Activated naive CD4-positive, alpha-beta T cell treated with anti-CD3 and anti-CD28 coated beads, Interleukin-2, amount 10 ng/mL, durations not matched to agents 7 days and 5 days (primary cell): ENCODE data around the gene BRD3.

Experiments used
- CTCF ChIA-PET: fragments of 350-600 bp; sonication (Branson Sonifier 250); formaldehyde crosslinking; loops from one replicate; lab custom pipeline; 2021; ENCODE audit warnings: antibody characterized with exemption; lab: Charles Lee
- DNase-seq: peaks from one replicate; pipeline ENCODE4 v3.0.0-alpha.2; 2020
- H3K27ac Mint-ChIP-seq: one replicate; pipeline ENCODE4 v1.8.0; 2021; ENCODE audit warnings: mild to moderate bottlenecking, moderate library complexity, mixed read lengths
- H3K27me3 Mint-ChIP-seq: one replicate; pipeline ENCODE4 v1.8.0; 2021; ENCODE audit warnings: mild to moderate bottlenecking, mixed read lengths
- H3K36me3 Mint-ChIP-seq: one replicate; pipeline ENCODE4 v1.8.0; 2021; ENCODE audit warnings: mixed read lengths
- H3K4me1 Mint-ChIP-seq: one replicate; pipeline ENCODE4 v1.8.0; 2021; ENCODE audit warnings: mixed read lengths
- H3K4me3 Mint-ChIP-seq: one replicate; pipeline ENCODE4 v1.8.0; 2021; ENCODE audit warnings: mild to moderate bottlenecking, moderate library complexity, mixed read lengths
- H3K9me3 Mint-ChIP-seq: one replicate; pipeline ENCODE4 v1.8.0; 2021; ENCODE audit warnings: mixed read lengths

The BRD3 gene

DNA sequence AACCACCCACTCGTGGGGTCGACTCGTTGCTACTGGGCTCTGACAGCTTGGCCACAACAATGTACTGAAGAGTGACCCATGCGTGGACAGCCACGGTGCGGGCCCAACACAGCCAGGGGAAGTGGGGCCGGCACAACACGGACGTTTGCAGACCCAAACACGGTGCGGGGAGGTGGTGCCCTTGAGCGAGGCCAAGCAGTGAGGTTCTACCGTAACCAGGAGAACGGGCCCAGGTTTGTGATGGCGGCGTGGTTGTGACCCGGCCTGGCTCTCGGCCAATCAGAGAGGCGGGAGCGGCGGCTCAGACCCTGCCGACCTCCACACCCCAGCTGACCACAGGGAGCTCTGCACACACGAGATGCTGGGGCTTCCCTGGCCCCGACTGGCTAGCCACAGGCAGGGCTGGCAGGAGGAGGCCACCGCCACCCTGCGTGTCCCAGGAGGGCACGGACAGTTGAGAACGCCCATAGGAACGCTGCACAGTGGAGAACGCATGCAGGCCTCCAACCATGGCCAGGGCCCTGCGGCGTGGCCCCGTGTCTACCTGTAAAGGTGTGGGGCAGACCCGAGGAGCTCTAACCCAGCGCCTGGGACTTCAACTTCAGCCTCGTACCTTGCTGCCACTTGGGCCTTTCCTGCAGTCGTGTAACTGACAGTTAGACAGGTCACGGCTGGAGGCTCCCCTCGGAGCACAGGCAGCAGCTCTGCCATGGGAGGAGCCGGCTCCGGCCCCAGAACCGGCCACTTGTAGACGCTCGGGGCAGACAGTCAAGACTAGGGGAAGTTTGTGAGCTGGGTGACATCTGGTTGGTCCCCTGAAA lies 13.7 kb downstream of the BRD3 start:
- DNase-seq = peak; percentile 10
- Mint-ChIP-seq H3K4me1 (peaks cover 8% of the 10 kb centered on the region), H3K4me3 (no peak overlapping the region), H3K9me3 (no peaks in the 10 kb centered on the region), H3K27me3 (no peaks in the 10 kb centered on the region), H3K36me3 (peaks cover 9% of the 10 kb centered on the region), H3K27ac (no peak overlapping the region)
- CTCF ChIA-PET = no interaction called here

- Mint-ChIP-seq H3K27me3 (no peaks in the 10 kb centered on the region), H3K4me3 (no peak overlapping the region), H3K27ac (no peak overlapping the region), H3K9me3 (no peaks in the 10 kb centered on the region), H3K4me1 (peaks cover 2% of the 10 kb centered on the region), H3K36me3 (peaks cover 11% of the 10 kb centered on the region)
- CTCF ChIA-PET = no interaction called here
- DNase-seq = no peak
Observed at GRCh38 chr9:134053401-134053871, 14.4 kb downstream of the BRD3 start.

DNA sequence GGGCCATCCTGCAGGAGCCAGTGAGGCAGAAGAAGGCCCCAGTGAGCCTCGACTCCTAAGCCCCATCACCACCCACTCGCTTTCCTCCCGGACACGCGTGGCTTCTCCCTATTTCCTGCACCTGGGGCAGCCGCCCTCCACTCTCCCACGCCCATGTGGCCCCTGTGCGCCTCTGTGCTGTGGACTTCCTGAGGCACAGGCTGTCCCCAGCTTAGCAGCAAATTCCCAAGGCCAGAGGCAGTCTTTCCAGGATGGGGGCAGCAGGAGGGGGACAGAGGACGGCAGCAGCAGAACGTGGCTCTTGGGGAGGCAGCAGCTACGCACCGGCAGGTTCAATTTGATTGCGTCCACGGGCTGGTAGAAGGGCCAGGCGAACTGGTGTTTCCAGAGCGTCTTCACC lies 14.9 kb downstream of the BRD3 start:
- Mint-ChIP-seq H3K4me3 (no peak overlapping the region), H3K27ac (no peak overlapping the region), H3K27me3 (no peaks in the 10 kb centered on the region), H3K9me3 (no peaks in the 10 kb centered on the region), H3K4me1 (peaks cover 2% of the 10 kb centered on the region), H3K36me3 (peaks cover 11% of the 10 kb centered on the region)
- CTCF ChIA-PET = no interaction called here
- no peak for DNase-seq

DNA sequence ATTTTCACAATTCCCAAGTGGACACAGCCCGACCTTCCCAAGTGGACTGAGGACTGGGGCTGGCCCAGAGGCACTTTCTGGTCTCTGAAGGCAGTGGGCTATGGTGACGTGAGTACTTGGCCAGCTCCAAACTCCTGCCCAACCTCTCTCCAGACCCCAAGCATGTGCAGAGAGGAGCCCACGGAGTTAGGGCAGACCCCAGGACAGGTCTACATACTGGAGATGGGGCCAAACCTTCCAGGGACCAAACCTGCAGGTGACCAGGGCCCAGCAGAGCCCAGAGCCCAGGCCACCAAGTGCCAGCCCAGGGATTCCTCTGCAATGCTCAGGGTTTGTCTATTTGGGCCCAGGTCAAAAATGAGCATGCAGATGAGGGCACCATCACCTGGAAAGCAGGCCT lies 15.3 kb downstream of the BRD3 start:
- CTCF ChIA-PET = no interaction called here
- H3K36me3 Mint-ChIP-seq = peaks cover 13% of the 10 kb centered on the region
- no peaks in the 10 kb centered on the region for H3K27me3 Mint-ChIP-seq
- peaks cover 2% of the 10 kb centered on the region for H3K4me1 Mint-ChIP-seq
- no peaks in the 10 kb centered on the region for H3K9me3 Mint-ChIP-seq
- no peak for DNase-seq
- no peak overlapping the region for H3K27ac Mint-ChIP-seq
- H3K4me3 Mint-ChIP-seq = no peak overlapping the region

- Mint-ChIP-seq H3K4me1 (peaks cover 2% of the 10 kb centered on the region), H3K36me3 (peaks cover 15% of the 10 kb centered on the region), H3K4me3 (no peak overlapping the region), H3K27ac (no peak overlapping the region), H3K27me3 (no peaks in the 10 kb centered on the region), H3K9me3 (no peaks in the 10 kb centered on the region)
- CTCF ChIA-PET = interaction anchor here (1.2 kb wide), 1 partner anchor 10 kb away, joined by 3 read pairs; no protein-coding TSS in a partner anchor
- no peak for DNase-seq
Observed at GRCh38 chr9:134051319-134051718, 16.5 kb downstream of the BRD3 start.

DNA sequence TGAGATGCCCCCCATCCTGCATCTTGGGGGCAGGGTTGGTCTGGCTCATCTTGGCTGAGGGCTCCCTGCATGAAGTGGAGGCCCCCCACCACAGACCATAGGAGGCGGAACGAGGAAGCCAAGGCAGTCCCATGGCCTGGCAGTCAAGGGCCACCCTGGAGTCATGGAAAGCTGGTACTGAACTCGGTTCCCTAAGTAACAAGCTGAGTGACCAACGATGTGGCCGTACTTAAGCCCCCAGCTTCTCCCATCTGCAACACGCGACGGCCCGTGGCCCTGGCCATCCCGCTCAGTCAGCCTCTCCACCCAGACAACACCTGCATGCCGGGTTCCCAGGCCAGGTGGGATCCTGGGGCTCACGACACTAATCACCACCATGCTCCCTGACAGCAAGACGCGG lies 17.1 kb downstream of the BRD3 start:
- H3K9me3 Mint-ChIP-seq = no peaks in the 10 kb centered on the region
- peaks cover 15% of the 10 kb centered on the region for H3K36me3 Mint-ChIP-seq

DNA sequence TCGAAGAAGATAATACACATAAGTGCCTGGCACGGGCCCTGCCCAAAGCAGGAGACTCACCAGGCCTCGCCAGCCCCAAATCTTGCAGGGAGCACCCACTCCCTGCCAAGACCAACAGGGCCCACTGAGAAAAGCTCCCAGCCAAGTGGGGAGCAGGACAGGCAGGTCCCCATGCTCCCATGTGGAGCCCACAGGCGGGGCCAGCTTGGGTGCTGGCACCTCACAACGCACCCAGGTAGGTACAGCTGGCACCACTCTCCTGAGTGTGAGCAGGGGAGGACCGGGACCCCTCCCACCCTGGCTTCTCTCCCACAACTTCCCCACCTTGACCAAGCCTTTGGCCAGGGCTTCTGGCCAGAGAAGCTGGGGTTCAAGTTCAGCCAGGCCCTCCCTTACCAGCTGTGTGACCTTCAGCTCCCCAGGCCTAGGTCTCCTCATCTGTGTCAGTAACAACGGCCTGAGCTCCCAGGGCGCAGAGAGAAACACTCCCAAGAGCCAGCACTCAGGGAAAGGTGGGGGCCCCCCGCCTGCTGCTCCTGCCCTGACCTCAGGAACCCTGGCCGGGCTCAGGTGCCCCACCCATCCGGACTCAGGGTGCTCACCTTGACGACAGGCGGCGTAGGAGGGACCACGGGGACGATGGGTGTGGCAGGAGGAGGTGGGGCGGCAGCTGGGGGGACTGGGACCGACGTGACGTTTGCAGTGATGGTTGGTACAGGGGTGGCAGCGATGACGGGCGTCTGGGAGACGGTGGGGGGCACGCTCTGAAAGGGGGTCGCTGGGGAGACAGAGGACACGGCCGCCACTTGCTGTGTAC lies 17.8 kb downstream of the BRD3 start:
- no peak for DNase-seq
- Mint-ChIP-seq H3K9me3 (no peaks in the 10 kb centered on the region), H3K4me3 (no peak overlapping the region)

More for the DNA sequence above, 17.1 kb downstream of the BRD3 start:
- Mint-ChIP-seq H3K27ac (no peak overlapping the region), H3K4me3 (no peak overlapping the region), H3K4me1 (no peaks in the 10 kb centered on the region), H3K27me3 (no peaks in the 10 kb centered on the region)
- no peak for DNase-seq
- CTCF ChIA-PET = interaction anchor here (1.2 kb wide), 1 partner anchor 11 kb away, joined by 3 read pairs; no protein-coding TSS in a partner anchor

DNA sequence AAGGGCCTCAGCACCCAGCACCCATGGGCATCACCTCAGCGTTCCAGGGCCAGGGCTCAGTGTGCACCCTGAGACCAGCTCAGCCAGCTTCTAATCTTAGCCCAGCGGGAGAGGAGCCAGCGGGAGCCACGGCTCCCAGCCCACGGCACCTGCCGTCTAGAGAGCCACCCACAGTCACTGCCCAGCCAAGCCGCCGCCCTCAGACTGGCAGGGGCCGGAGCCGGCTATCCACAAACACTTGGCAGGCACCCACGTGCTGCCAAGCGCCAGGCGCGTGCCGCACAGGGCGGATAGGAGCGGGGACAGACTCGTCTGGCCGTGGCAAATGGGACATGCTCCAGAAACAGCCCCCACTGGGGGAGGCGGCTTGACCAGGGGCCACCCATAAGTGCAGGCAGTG lies 18.6 kb downstream of the BRD3 start:
- peaks cover 21% of the 10 kb centered on the region for H3K36me3 Mint-ChIP-seq
- no peak overlapping the region for H3K27ac Mint-ChIP-seq
- CTCF ChIA-PET = no interaction called here
- no peaks in the 10 kb centered on the region for H3K9me3 Mint-ChIP-seq
- no peak for DNase-seq
- no peaks in the 10 kb centered on the region for H3K27me3 Mint-ChIP-seq
- H3K4me1 Mint-ChIP-seq = no peaks in the 10 kb centered on the region
- no peak overlapping the region for H3K4me3 Mint-ChIP-seq

More for the DNA sequence above, 17.8 kb downstream of the BRD3 start:
- peaks cover 15% of the 10 kb centered on the region for H3K36me3 Mint-ChIP-seq
- no peaks in the 10 kb centered on the region for H3K27me3 Mint-ChIP-seq
- H3K4me1 Mint-ChIP-seq = no peaks in the 10 kb centered on the region
- CTCF ChIA-PET = interaction anchor here (1.2 kb wide), 1 partner anchor 12 kb away, joined by 3 read pairs; no protein-coding TSS in a partner anchor
- H3K27ac Mint-ChIP-seq = no peak overlapping the region

GRCh38 chr9:134048582-134048968 lies 19.3 kb downstream of the BRD3 start:
- Mint-ChIP-seq H3K4me1 (no peaks in the 10 kb centered on the region), H3K27ac (no peak overlapping the region), H3K9me3 (no peaks in the 10 kb centered on the region), H3K4me3 (no peak overlapping the region), H3K36me3 (peaks cover 22% of the 10 kb centered on the region), H3K27me3 (no peaks in the 10 kb centered on the region)
- DNase-seq = no peak
- CTCF ChIA-PET = no interaction called here

- no peaks in the 10 kb centered on the region for H3K9me3 Mint-ChIP-seq
- H3K27ac Mint-ChIP-seq = no peak overlapping the region
- H3K4me1 Mint-ChIP-seq = no peaks in the 10 kb centered on the region
- CTCF ChIA-PET = no interaction called here
- H3K27me3 Mint-ChIP-seq = no peaks in the 10 kb centered on the region
- peaks cover 22% of the 10 kb centered on the region for H3K36me3 Mint-ChIP-seq
- no peak overlapping the region for H3K4me3 Mint-ChIP-seq
- DNase-seq = no peak
Observed at GRCh38 chr9:134047868-134048581, 19.8 kb downstream of the BRD3 start.

- CTCF ChIA-PET = no interaction called here
- Mint-ChIP-seq H3K4me1 (no peaks in the 10 kb centered on the region), H3K27ac (no peak overlapping the region), H3K36me3 (peaks cover 22% of the 10 kb centered on the region), H3K9me3 (no peaks in the 10 kb centered on the region), H3K4me3 (no peak overlapping the region), H3K27me3 (no peaks in the 10 kb centered on the region)
- DNase-seq = no peak
Observed at GRCh38 chr9:134046894-134047681, 20.7 kb downstream of the BRD3 start.

- no peak for DNase-seq
- CTCF ChIA-PET = no interaction called here
- no peaks in the 10 kb centered on the region for H3K27me3 Mint-ChIP-seq
- H3K36me3 Mint-ChIP-seq = peaks cover 17% of the 10 kb centered on the region
- no peak overlapping the region for H3K4me3 Mint-ChIP-seq
- H3K9me3 Mint-ChIP-seq = no peaks in the 10 kb centered on the region
- H3K4me1 Mint-ChIP-seq = no peaks in the 10 kb centered on the region
- H3K27ac Mint-ChIP-seq = no peak overlapping the region
Observed at GRCh38 chr9:134045841-134046544, 21.8 kb downstream of the BRD3 start.

- Mint-ChIP-seq H3K4me1 (no peaks in the 10 kb centered on the region), H3K9me3 (no peaks in the 10 kb centered on the region), H3K27ac (no peak overlapping the region), H3K4me3 (no peak overlapping the region), H3K36me3 (peaks cover 20% of the 10 kb centered on the region), H3K27me3 (no peaks in the 10 kb centered on the region)
- DNase-seq = no peak
- CTCF ChIA-PET = interaction anchor here (0.7 kb wide), 1 partner anchor 18 kb away, joined by 3 read pairs; no protein-coding TSS in a partner anchor
Observed at GRCh38 chr9:134044944-134045343, 22.9 kb downstream of the BRD3 start.
